Stimulated activated CD8-positive, alpha-beta memory T cell treated with anti-CD3 and anti-CD28 coated beads, Interleukin-4, amount 100 ng/mL, for 24 hours (primary cell): ENCODE results near the gene IQCK.

ENCODE experiments used
- DNase-seq: peaks from one replicate; pipeline ENCODE4 v3.0.0-alpha.2; 2020; ENCODE audit warnings: low read depth

Gene IQCK

GRCh38 chr16:19717314-19717713, 757 bp upstream of the IQCK start:
- no peak for DNase-seq

GRCh38 chr16:19718624-19718965, 524 bp downstream of the IQCK start:
- no peak for DNase-seq

- no peak for DNase-seq
These were observed 4.3 kb downstream of the IQCK start for GRCh38 chr16:19722269-19722952.

GRCh38 chr16:19722981-19723380, 4.9 kb downstream of the IQCK start:
- DNase-seq, result no peak

- DNase-seq, result no peak
These were observed 10.5 kb downstream of the IQCK start for GRCh38 chr16:19728636-19728965.

- no peak for DNase-seq
These were observed 15.5 kb downstream of the IQCK start for GRCh38 chr16:19733551-19733950.

- DNase-seq, result no peak
These were observed 17.2 kb downstream of the IQCK start for GRCh38 chr16:19735074-19735867.

GRCh38 chr16:19737306-19738038, 19.4 kb downstream of the IQCK start:
- no peak for DNase-seq

GRCh38 chr16:19741354-19741753, 23.3 kb downstream of the IQCK start:
- no peak for DNase-seq

- no peak for DNase-seq
These were observed 25.7 kb downstream of the IQCK start for GRCh38 chr16:19743816-19744159.

GRCh38 chr16:19744670-19745069, 26.6 kb downstream of the IQCK start:
- DNase-seq, result no peak

GRCh38 chr16:19745286-19746010, 27.4 kb downstream of the IQCK start:
- DNase-seq, result no peak

- DNase-seq, result no peak
These were observed 28.5 kb downstream of the IQCK start for GRCh38 chr16:19746561-19746960.

GRCh38 chr16:19748389-19749168, 30.5 kb downstream of the IQCK start:
- DNase-seq, result no peak

- no peak for DNase-seq
These were observed 31.6 kb downstream of the IQCK start for GRCh38 chr16:19749571-19750080.

GRCh38 chr16:19751478-19752385, 33.7 kb downstream of the IQCK start:
- DNase-seq, result no peak

GRCh38 chr16:19753815-19754643, 36.0 kb downstream of the IQCK start:
- DNase-seq, result no peak

- DNase-seq, result no peak
These were observed 36.6 kb downstream of the IQCK start for GRCh38 chr16:19754644-19755036.

- no peak for DNase-seq
These were observed 37.2 kb downstream of the IQCK start for GRCh38 chr16:19755268-19755667.

- no peak for DNase-seq
These were observed 39.0 kb downstream of the IQCK start for GRCh38 chr16:19757026-19757425.
